Measurements from ENCODE around the gene DDX49.

GRCh38 chr19:18889949-18890745, 29.4 kb upstream of the DDX49 start:
- TF ChIP-seq, protein P1, sequence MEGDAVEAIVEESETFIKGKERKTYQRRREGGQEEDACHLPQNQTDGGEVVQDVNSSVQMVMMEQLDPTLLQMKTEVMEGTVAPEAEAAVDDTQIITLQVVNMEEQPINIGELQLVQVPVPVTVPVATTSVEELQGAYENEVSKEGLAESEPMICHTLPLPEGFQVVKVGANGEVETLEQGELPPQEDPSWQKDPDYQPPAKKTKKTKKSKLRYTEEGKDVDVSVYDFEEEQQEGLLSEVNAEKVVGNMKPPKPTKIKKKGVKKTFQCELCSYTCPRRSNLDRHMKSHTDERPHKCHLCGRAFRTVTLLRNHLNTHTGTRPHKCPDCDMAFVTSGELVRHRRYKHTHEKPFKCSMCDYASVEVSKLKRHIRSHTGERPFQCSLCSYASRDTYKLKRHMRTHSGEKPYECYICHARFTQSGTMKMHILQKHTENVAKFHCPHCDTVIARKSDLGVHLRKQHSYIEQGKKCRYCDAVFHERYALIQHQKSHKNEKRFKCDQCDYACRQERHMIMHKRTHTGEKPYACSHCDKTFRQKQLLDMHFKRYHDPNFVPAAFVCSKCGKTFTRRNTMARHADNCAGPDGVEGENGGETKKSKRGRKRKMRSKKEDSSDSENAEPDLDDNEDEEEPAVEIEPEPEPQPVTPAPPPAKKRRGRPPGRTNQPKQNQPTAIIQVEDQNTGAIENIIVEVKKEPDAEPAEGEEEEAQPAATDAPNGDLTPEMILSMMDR (IDR thresholded peaks at IDR 0.05 in 8 of 11, conservative IDR thresholded peaks at IDR 0.05 in 3 of 11), result no peak
- TF ChIP-seq POLR2A (IDR thresholded peaks at IDR 0.05), result no peak
- TF ChIP-seq POLR2AphosphoS5 (IDR thresholded peaks at IDR 0.05), result no peak
